Activated CD4-positive, alpha-beta T cell treated with anti-CD3 and anti-CD28 coated beads for 36 hours (primary cell): ENCODE data around the gene DNAJB6. TPM values are rescaled to one million over a fixed set of nuclear protein-coding genes. Genes with fewer than 3 reads are reported as not detected.
A peak's percentile ranks its signal among the peaks of the same experiment; 100 is the strongest.
"Not testable (repeated sequence)": the region's sequence is repeated elsewhere in the genome, so short reads cannot be mapped to it uniquely, and the experiment has no call there.

Experiments
- ATAC-seq: fragments of 200-7000 bp; cut with Tn5 transposase; one replicate; pipeline ENCODE4 v1.10.0; 2021; ENCODE audit warnings: mild to moderate bottlenecking, moderate library complexity
- CTCF ChIA-PET: fragments of 350-600 bp; sonication (Branson Sonifier 250); formaldehyde crosslinking; loops from one replicate; lab custom pipeline; 2021; ENCODE audit warnings: antibody characterized with exemption; lab: Charles Lee
- POLR2A ChIA-PET: fragments of 350-600 bp; sonication (Branson Sonifier 250); formaldehyde crosslinking; loops from one replicate; lab custom pipeline; 2021; ENCODE audit warnings: antibody characterized with exemption, inconsistent platforms; lab: Charles Lee
- DNase-seq: peaks from one replicate; pipeline ENCODE4 v3.0.0-alpha.2; 2020
- H3K27ac Mint-ChIP-seq: one replicate; pipeline ENCODE4 v1.8.0; 2021; ENCODE audit warnings: mixed read lengths
- H3K27me3 Mint-ChIP-seq: one replicate; pipeline ENCODE4 v1.8.0; 2021; ENCODE audit warnings: mixed read lengths
- H3K36me3 Mint-ChIP-seq: one replicate; pipeline ENCODE4 v1.8.0; 2021; ENCODE audit warnings: low read depth, mixed read lengths
- H3K4me1 Mint-ChIP-seq: one replicate; pipeline ENCODE4 v1.8.0; 2021; ENCODE audit warnings: mixed read lengths
- H3K4me3 Mint-ChIP-seq: one replicate; pipeline ENCODE4 v1.8.0; 2021; ENCODE audit warnings: mild to moderate bottlenecking, moderate library complexity, mixed read lengths
- H3K9me3 Mint-ChIP-seq: one replicate; pipeline ENCODE4 v1.8.0; 2021; ENCODE audit warnings: low read depth, mixed read lengths
- intact Hi-C, 2 experiments: fragments of 100-400 bp; cut with DNase I in 1 of 2; cut with micrococcal nuclease in 1 of 2; formaldehyde crosslinking; loops; one replicate each; pipeline versions ENCODE4 v1.14.2 to v1.15.1; 2022 to 2024; cut with DNase I, micrococcal nuclease
- total RNA-seq, 2 experiments: library from RNA; stranded (reverse); gene quantifications; one replicate each; pipeline ENCODE4 v1.2.3, GENCODE V29; 2021

DNAJB6 gene
- total RNA-seq, 2 experiments from 2014 or later, result 89.9 to 92.9 TPM

DNA sequence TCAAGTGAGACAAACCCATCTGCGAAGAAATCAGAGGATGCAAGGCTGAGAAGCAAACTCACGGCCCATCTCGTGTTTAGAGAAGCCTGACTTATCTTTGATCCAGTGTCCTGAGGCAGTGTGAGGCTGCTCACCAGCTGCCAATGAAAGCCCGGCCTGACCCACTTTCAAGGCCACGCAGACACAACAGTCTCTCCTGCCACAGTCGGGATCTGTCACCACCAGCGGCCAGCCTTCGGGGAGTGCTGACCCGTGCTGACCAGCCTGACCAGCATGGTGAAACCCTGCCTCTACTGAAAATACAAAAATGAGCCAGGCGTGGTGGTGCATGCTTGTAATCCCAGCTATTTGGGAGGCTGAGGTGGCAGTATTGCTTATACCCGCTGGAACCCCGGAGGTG, 7.4 kb upstream of the DNAJB6 start:
- ChIA-PET CTCF (interaction anchor here (0.9 to 1.5 kb wide), 2 partner anchors 11 to 20 kb away, joined by 3 to 4 read pairs; no protein-coding TSS in a partner anchor), POLR2A (interaction anchor here (0.6 kb wide), 1 partner anchor 528 kb away, joined by 3 read pairs; no protein-coding TSS in a partner anchor)
- ATAC-seq (no peak), DNase-seq (no peak)
- Mint-ChIP-seq H3K4me1 (no peaks in the 10 kb centered on the region), H3K36me3 (no peaks in the 10 kb centered on the region), H3K4me3 (no peak overlapping the region), H3K27ac (no peak overlapping the region), H3K9me3 (no peaks in the 10 kb centered on the region), H3K27me3 (peaks cover 3% of the 10 kb centered on the region)
- intact Hi-C loops, result no loop called here

DNA sequence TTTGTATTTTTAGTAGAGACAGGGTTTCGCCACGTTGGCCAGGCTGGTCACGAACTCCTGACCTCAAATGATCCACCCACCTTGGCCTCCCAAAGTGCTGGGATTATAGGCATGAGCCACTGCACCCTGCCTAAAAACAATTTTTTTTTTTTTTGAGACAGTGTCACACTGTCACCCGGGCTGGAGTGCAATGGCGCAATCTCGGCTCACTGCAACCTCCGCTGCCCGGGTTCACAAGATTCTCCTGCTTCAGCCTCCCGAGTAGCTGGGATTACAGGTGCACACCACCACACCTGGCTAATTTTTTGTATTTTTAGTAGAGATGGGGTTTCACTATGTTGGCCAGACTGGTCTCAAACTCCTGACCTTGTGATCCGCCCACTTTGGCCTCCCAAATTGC, 6.2 kb upstream of the DNAJB6 start:
- H3K27me3 Mint-ChIP-seq, ATAC-seq, H3K9me3 Mint-ChIP-seq, DNase-seq, H3K36me3 Mint-ChIP-seq, POLR2A ChIA-PET, intact Hi-C loops, H3K27ac Mint-ChIP-seq, H3K4me3 Mint-ChIP-seq, H3K4me1 Mint-ChIP-seq: not testable (repeated sequence)
- CTCF ChIA-PET, result interaction anchor here (1.0 to 1.2 kb wide), 2 partner anchors 13 to 16 kb away, joined by 3 read pairs; no protein-coding TSS in a partner anchor

DNA sequence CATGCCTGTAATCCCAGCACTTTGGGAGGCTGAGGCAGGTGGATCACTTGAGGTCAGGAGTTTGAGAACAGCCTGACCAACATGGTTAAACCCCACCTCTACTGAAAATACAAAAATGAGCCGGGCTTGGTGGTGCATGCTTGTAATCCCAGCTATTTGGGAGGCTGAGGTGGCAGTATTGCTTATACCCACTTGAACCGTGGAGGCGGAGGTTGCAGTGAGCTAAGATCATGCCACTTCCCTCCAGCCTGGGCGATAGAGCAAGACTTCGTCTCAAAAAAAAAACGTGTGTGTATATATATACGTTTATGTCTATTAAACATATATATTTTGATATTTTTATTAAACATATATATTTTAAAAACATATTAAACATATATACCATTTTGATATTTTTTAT, 5.8 kb upstream of the DNAJB6 start:
- H3K36me3 Mint-ChIP-seq, ATAC-seq, H3K9me3 Mint-ChIP-seq, H3K4me1 Mint-ChIP-seq, H3K4me3 Mint-ChIP-seq, H3K27me3 Mint-ChIP-seq, POLR2A ChIA-PET, H3K27ac Mint-ChIP-seq, DNase-seq, intact Hi-C loops: not testable (repeated sequence)
- CTCF ChIA-PET, result interaction anchor here (1.0 to 1.2 kb wide), 2 partner anchors 13 to 15 kb away, joined by 3 read pairs; no protein-coding TSS in a partner anchor

DNA sequence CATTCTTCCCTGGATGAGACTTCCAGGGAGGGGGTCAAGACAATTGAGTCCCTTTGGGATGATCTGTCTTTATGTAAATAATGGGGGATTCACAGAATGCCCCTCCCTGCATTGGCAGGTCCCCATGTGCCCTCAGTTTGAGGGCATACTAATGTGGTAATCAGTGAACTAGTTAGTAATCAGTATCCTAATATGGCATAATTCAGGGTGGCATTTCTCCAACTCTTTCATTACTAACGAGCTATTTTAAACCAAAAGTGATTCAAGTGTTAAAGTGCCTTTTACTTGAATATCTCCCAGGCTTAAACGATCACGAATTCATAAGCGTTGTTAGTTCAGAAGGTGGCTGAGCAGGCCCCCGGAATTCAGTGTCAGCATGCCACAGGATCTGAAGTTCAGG, 1.6 kb upstream of the DNAJB6 start:
- intact Hi-C loops, result loop anchor here in 1 of 2 experiments (5.0 kb wide), 1 partner anchor 52 kb away; no protein-coding TSS in a partner anchor
- ChIA-PET POLR2A (no interaction called here), CTCF (interaction anchor here (1.2 kb wide), 1 partner anchor 11 kb away, joined by 3 read pairs; no protein-coding TSS in a partner anchor)
- Mint-ChIP-seq H3K4me3 (peak overlapping the region; percentile 86), H3K4me1 (peaks cover 26% of the 10 kb centered on the region), H3K36me3 (peaks cover 23% of the 10 kb centered on the region), H3K27me3 (no peaks in the 10 kb centered on the region), H3K9me3 (no peaks in the 10 kb centered on the region), H3K27ac (peak overlapping the region; percentile 8)
- no peak for ATAC-seq
- no peak for DNase-seq

DNA sequence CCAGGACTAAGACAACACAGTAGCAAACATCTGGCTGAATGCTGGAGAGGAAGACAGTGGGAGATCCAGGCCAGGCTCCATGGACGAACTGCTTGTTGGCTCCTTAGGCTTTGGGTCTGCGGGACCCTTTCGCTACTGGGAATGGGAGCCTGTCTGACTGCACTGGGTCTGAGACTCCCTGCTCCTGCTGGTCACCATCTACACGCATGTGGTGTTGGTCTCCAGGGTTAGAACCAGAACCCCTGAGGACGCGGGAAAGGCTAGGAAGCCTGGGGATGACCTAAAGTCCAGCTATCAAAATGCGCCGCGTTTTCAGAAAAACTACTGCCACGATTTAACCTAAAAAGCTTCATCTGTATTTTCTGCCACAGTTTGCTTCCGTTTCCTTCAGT, 817 bp upstream of the DNAJB6 start:
- intact Hi-C loops, result loop anchor here (2.0 to 5.0 kb wide), 3 partner anchors 51 to 695 kb away; partner anchors contain the start of genes RNF32 (in 1 of the 2) and UBE3C (in 1 of the 2)
- CTCF ChIA-PET, result interaction anchor here (0.6 to 0.7 kb wide), 3 partner anchors 18 to 93 kb away, joined by 3 to 5 read pairs (median 3); no protein-coding TSS in a partner anchor
- peaks cover 26% of the 10 kb centered on the region for H3K36me3 Mint-ChIP-seq
- peak overlapping the region; percentile 94 for H3K27ac Mint-ChIP-seq
- H3K9me3 Mint-ChIP-seq, result no peaks in the 10 kb centered on the region
- POLR2A ChIA-PET, result interaction anchor here (0.7 to 0.9 kb wide), 2 partner anchors 9 to 18 kb away, joined by 3 read pairs; no protein-coding TSS in a partner anchor
- DNase-seq (no peak), ATAC-seq (no peak)
- no peaks in the 10 kb centered on the region for H3K27me3 Mint-ChIP-seq
- H3K4me3 Mint-ChIP-seq, result peak overlapping the region; percentile 86
- H3K4me1 Mint-ChIP-seq, result peaks cover 33% of the 10 kb centered on the region

DNA sequence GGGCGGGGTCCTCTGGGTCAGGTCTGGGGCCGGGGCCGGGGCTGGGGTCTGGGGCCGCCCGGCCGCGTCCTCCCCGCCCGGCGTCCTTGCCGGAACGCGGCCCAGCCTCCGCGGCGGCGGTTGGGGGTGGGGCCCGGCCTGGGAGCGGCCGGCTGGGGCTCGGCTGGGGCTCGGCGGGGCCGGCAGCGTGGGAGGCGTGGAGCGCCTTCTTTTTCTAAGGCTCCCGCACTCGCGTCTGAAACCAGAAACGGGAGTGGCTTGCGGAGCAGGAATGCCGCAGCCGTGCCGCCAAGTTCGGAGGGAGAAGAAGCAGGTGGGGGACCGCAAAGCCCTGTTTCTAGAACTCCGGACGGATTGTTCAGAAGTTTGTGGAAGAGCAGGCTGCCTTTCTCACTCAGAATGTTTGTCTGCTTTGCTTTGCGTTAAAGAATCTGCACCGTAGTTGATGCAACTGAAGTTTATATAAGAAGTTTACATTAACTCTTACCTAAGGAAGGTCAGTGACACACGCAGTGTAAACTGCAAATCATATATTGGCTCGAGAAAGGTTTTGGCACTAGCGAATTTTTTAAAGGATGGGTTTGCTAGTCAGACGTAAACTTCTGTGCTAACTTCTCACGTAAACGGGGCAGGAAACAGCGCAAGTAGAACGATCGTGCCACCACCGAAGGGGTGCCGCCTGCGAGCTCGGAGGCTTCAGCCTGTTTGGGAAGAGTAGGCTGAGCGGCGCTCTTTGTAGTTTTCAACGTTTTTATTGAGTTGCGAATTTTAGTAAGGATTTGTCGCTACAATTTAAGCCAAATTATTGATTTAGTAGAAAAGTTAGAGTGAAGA, 729 bp downstream of the DNAJB6 start:
- H3K9me3 Mint-ChIP-seq, result no peaks in the 10 kb centered on the region
- H3K27ac Mint-ChIP-seq, result peak overlapping the region; percentile 96
- CTCF ChIA-PET, result interaction anchor here (0.6 to 2.6 kb wide), 11 partner anchors 31 to 444 kb away, joined by 3 to 13 read pairs (median 4); partner anchors contain the start of gene LMBR1
- peaks cover 29% of the 10 kb centered on the region for H3K36me3 Mint-ChIP-seq
- ATAC-seq, result peak; percentile 65
- POLR2A ChIA-PET, result interaction anchor here (0.8 to 2.6 kb wide), 4 partner anchors 19 to 387 kb away, joined by 3 to 12 read pairs (median 4); no protein-coding TSS in a partner anchor
- DNase-seq, result peak; percentile 85
- no peaks in the 10 kb centered on the region for H3K27me3 Mint-ChIP-seq
- intact Hi-C loops, result loop anchor here (1.0 to 5.0 kb wide), 6 partner anchors 50 to 697 kb away; partner anchors contain the start of genes UBE3C (in 2 of the 2), LMBR1 (in 1 of the 2), NOM1 (in 1 of the 2) and RNF32 (in 1 of the 2)
- H3K4me3 Mint-ChIP-seq, result peak overlapping the region; percentile 90
- peaks cover 45% of the 10 kb centered on the region for H3K4me1 Mint-ChIP-seq

DNA sequence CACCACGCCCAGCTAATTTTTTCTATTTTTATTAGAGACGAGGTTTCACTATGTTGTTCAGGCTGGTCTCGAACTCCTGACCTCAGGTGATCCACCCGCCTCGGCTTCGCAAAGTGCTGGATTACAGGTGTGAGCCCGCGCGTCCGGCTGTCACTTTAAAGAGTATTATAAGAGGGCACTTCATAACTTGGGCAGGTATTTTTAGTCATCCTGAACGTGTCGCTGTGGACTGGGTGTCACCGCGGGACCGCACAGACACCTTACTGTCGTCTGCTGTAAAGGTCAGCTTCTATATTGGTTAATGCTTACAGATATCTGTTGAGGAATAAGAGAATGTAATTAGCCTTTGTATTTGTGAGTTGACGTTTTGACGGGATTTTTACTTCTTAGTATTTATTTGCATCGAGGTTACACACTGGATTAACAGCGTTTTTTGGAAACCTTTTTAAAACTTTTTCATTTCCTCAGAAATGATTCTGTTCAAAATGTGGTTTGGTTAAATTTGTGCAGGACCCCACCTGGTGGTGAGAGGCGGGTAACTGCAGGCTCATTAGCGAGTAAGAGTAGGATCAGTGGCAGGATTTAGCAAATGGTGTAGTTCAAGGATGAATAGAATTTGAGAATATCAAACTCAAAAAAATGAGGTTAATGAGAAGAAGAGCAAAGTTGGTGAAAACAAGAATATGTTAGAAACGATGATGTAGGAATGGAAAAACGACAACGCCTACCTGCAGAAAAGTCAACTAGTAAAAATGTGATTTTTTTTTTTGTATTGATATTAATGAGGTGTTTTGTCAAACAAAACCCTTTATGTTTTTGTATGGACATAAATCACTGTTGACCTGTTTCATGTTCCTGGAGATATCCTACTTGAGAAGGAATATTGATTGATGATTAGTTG, 3.2 kb downstream of the DNAJB6 start:
- H3K36me3 Mint-ChIP-seq, result peaks cover 39% of the 10 kb centered on the region
- ChIA-PET CTCF (interaction anchor here (0.6 to 2.6 kb wide), 9 partner anchors 8 to 133 kb away, joined by 3 to 13 read pairs (median 4); no protein-coding TSS in a partner anchor), POLR2A (no interaction called here)
- peak; percentile 82 for DNase-seq
- H3K27ac Mint-ChIP-seq, result peak overlapping the region; percentile 63
- peak; percentile 22 for ATAC-seq
- H3K27me3 Mint-ChIP-seq, result no peaks in the 10 kb centered on the region
- intact Hi-C loops, result loop anchor here (1.0 to 5.0 kb wide), 3 partner anchors 38 to 67 kb away; no protein-coding TSS in a partner anchor
- peaks cover 61% of the 10 kb centered on the region for H3K4me1 Mint-ChIP-seq
- peak overlapping the region; percentile 90 for H3K4me3 Mint-ChIP-seq
- H3K9me3 Mint-ChIP-seq, result no peaks in the 10 kb centered on the region

DNA sequence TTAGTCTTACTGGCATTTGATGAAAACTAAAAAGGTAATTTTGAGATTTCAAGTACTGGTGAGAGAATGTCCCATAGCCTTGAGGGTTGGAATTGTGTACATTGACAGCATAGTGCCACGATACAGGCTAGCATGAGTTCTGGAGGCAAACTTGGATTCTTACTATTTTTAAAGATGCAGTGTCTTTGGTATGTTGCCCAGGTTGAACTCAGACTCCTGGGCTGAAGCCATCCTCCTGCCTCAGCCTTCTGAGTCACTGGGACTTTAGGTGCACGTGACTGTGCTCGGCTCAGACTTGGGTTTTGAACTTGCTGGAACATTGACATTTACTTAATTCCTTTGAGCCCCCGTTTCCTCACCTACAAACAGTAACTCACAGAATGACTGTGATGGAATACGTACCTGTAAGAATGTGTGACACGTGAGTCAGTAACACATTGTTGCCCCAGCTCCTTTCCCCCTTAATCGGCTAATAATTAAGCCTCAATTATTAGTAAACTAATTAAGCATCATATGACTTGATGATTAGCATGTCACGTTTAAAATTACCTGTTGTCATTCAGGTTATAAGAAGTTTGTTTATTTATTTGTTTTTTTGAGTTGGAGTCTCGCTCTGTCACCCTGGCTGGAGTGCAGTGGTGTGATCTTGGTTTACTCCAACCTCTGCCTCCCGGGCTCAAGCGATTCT, 10.6 kb downstream of the DNAJB6 start:
- peak overlapping the region; percentile 56 for H3K27ac Mint-ChIP-seq
- intact Hi-C loops, result no loop called here
- no peaks in the 10 kb centered on the region for H3K27me3 Mint-ChIP-seq
- peaks cover 26% of the 10 kb centered on the region for H3K36me3 Mint-ChIP-seq
- H3K4me1 Mint-ChIP-seq, result peaks cover 80% of the 10 kb centered on the region
- H3K4me3 Mint-ChIP-seq, result no peak overlapping the region
- H3K9me3 Mint-ChIP-seq, result no peaks in the 10 kb centered on the region
- ChIA-PET POLR2A (no interaction called here), CTCF (interaction anchor here (1.1 to 2.4 kb wide), 2 partner anchors 8 to 12 kb away, joined by 3 to 9 read pairs; no protein-coding TSS in a partner anchor)
- ATAC-seq (peak; percentile 91), DNase-seq (peak; percentile 67)

DNA sequence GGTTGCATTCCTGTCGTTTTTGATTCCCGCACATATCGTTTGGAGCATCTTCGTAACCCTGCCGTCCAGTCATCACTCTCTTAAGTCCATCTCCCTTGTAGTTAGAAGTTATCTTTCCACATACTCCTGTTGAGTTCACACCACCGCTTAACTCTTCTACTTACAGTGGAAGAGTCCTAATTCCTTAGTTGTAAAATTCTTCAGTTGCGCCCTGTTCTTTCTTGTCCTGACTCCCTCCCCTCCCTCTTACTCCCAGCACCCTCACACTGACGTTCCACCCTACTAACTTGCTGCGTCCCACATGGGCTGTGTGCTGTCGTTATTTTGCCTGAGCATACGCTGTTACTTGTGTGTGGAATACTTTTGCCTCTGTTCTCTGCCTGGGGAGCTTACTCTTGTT, 11.7 kb downstream of the DNAJB6 start:
- DNase-seq (no peak), ATAC-seq (no peak)
- intact Hi-C loops, result no loop called here
- ChIA-PET POLR2A (interaction anchor here (0.6 kb wide), 1 partner anchor 183 kb away, joined by 5 read pairs; no protein-coding TSS in a partner anchor), CTCF (interaction anchor here (1.2 to 2.4 kb wide), 2 partner anchors 10 to 43 kb away, joined by 5 to 9 read pairs; no protein-coding TSS in a partner anchor)
- Mint-ChIP-seq H3K36me3 (peaks cover 20% of the 10 kb centered on the region), H3K9me3 (no peaks in the 10 kb centered on the region), H3K4me1 (peaks cover 79% of the 10 kb centered on the region), H3K27me3 (no peaks in the 10 kb centered on the region), H3K4me3 (no peak overlapping the region), H3K27ac (peak overlapping the region; percentile 68)

DNA sequence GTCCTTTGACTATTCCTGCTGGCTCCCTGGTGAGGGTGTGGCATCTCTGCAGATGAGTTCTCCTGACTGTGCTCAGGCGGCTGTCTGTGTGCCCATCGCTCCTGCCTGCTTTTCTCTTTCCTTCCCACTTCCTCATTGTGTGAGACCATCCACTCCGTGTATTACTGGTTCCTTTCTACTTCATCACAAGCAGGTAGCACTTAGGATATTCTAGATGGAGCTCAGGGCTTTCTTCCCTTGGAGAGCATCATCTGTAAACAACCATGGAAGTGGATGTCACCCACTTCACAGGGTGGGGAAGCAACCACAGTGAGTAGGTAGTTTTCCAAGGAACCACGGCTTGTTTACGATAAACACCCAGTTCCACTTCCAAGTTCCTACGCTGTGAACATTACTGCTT, 15.7 kb downstream of the DNAJB6 start:
- Mint-ChIP-seq H3K4me1 (peaks cover 87% of the 10 kb centered on the region), H3K36me3 (peaks cover 21% of the 10 kb centered on the region), H3K9me3 (no peaks in the 10 kb centered on the region), H3K27ac (peak overlapping the region; percentile 28), H3K27me3 (no peaks in the 10 kb centered on the region), H3K4me3 (no peak overlapping the region)
- ChIA-PET CTCF (interaction anchor here (0.6 to 1.5 kb wide), 3 partner anchors 11 to 523 kb away, joined by 3 to 4 read pairs (median 3); no protein-coding TSS in a partner anchor), POLR2A (no interaction called here)
- DNase-seq (no peak), ATAC-seq (no peak)
- intact Hi-C loops, result no loop called here
